Measurements from ENCODE around the gene DNMT3L. TPM values are rescaled to one million over a fixed set of nuclear protein-coding genes. Genes with fewer than 3 reads are reported as not detected.

The DNMT3L gene
- total and polyA plus RNA-seq, 2 experiments from 2014 or later: 0.27 TPM; not detected in 1

DNA sequence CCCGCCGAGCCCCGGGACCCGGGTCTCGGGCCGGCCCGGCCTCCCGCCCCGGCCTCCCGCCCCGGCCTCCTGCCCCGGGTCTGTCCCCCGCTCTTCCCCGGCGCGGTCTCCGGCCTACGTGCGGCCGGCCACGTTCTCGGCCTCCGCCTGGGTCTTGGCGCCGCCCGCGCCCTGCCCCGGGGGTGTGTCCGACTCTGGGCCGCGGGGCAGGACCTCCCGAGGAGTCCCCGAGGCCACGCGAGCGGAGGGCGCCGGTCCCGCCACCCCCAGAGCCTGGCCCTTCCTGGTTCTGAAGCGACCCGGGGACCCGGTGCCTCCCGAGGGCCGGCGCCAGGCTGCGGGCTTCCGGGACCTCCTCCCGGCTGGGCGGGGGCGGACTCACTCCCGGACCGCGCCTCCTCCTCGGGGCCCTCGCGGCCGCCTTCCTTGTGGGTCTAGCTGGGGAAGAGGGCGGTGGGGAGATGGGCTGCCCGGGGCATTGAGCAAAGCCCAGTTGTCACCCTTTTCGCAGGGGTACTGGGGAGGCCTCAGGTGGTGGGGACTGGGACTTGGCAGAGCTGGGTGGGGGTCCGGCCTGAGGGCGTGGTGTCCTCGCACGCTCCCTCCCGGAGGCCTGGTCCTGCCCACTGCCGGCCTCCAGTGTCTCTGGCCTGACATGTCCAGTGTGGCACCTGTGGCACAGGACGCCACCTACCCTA lies 38.7 kb upstream of the DNMT3L start:
- peak; percentile 20 for ATAC-seq
- Histone ChIP-seq H2AFZ (no peak overlapping the region), H3K9me2 (ENCODE audit: insufficient read depth) (no peaks in the 10 kb centered on the region), H3K36me3 (ENCODE audit: insufficient read depth) (no peaks in the 10 kb centered on the region), H3K79me2 (replicated peaks; ENCODE audit: insufficient read depth) (0 out of 2 replicates have a peak, but pooled peaks cover 3% of the 10 kb centered on the region), H3K27me3 (ENCODE audit: insufficient read depth) (peaks cover 10% of the 10 kb centered on the region; the same call in 1 of the 2 replicates), H3K4me3 (peak overlapping the region; percentile 76), H3K27ac (ENCODE audit: low read depth) (no peak overlapping the region), H3F3A (replicated peaks; ENCODE audit: low read depth) (0 out of 2 replicates have a peak, but pooled peaks cover 4% of the 10 kb centered on the region), H3K4me2 (peak overlapping the region; percentile 78), H4K20me1 (replicated peaks; ENCODE audit: insufficient read depth) (no peaks in the 10 kb centered on the region), H3K4me1 (ENCODE audit: insufficient read depth) (no peaks in the 10 kb centered on the region)
- Mint-ChIP-seq H3K4me3 (peak overlapping the region; percentile 72), H3K9me3 (no peaks in the 10 kb centered on the region), H3K36me3 (ENCODE audit: low read depth) (no peaks in the 10 kb centered on the region), H3K27me3 (ENCODE audit: insufficient read depth, low read depth, poor library complexity) (peaks cover 10% of the 10 kb centered on the region), H3K27ac (no peak overlapping the region), H3K4me1 (peaks cover 15% of the 10 kb centered on the region)
- DNase-seq (ENCODE audit: low spot score): peak; percentile 61
- TF ChIP-seq ZNF462 (CRISPR knock-in tag; IDR thresholded peaks at IDR 0.05) (no peak), POLR2AphosphoS5 (IDR thresholded peaks at IDR 0.05; ENCODE audit: low read depth) (no peak), ZNF114 (CRISPR knock-in tag; IDR thresholded peaks at IDR 0.05) (no peak), STAT1 (IDR thresholded peaks at IDR 0.05; ENCODE audit: unreplicated experiment) (no peak), CTCF (conservative IDR thresholded peaks at IDR 0.05; ENCODE audit: low read depth in 2 of 2) (no peak), JUNB (IDR thresholded peaks at IDR 0.05; ENCODE audit: unreplicated experiment) (no peak), CREB1 (CRISPR knock-in tag; IDR thresholded peaks at IDR 0.05; ENCODE audit: low read depth) (no peak), EZH2 (IDR thresholded peaks at IDR 0.05; ENCODE audit: low read depth, unreplicated experiment) (no peak), ZNF331 (CRISPR knock-in tag; IDR thresholded peaks at IDR 0.05; ENCODE audit: low read depth) (no peak), NANOG (IDR thresholded peaks at IDR 0.05; ENCODE audit: borderline replicate concordance) (no peak), EZH2phosphoT487 (IDR thresholded peaks at IDR 0.05; ENCODE audit: unreplicated experiment) (no peak)
- TF ChIP-seq, protein P1, sequence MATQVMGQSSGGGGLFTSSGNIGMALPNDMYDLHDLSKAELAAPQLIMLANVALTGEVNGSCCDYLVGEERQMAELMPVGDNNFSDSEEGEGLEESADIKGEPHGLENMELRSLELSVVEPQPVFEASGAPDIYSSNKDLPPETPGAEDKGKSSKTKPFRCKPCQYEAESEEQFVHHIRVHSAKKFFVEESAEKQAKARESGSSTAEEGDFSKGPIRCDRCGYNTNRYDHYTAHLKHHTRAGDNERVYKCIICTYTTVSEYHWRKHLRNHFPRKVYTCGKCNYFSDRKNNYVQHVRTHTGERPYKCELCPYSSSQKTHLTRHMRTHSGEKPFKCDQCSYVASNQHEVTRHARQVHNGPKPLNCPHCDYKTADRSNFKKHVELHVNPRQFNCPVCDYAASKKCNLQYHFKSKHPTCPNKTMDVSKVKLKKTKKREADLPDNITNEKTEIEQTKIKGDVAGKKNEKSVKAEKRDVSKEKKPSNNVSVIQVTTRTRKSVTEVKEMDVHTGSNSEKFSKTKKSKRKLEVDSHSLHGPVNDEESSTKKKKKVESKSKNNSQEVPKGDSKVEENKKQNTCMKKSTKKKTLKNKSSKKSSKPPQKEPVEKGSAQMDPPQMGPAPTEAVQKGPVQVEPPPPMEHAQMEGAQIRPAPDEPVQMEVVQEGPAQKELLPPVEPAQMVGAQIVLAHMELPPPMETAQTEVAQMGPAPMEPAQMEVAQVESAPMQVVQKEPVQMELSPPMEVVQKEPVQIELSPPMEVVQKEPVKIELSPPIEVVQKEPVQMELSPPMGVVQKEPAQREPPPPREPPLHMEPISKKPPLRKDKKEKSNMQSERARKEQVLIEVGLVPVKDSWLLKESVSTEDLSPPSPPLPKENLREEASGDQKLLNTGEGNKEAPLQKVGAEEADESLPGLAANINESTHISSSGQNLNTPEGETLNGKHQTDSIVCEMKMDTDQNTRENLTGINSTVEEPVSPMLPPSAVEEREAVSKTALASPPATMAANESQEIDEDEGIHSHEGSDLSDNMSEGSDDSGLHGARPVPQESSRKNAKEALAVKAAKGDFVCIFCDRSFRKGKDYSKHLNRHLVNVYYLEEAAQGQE (IDR thresholded peaks at IDR 0.05; ENCODE audit: unreplicated experiment): no peak
- TF ChIP-seq, protein P2, sequence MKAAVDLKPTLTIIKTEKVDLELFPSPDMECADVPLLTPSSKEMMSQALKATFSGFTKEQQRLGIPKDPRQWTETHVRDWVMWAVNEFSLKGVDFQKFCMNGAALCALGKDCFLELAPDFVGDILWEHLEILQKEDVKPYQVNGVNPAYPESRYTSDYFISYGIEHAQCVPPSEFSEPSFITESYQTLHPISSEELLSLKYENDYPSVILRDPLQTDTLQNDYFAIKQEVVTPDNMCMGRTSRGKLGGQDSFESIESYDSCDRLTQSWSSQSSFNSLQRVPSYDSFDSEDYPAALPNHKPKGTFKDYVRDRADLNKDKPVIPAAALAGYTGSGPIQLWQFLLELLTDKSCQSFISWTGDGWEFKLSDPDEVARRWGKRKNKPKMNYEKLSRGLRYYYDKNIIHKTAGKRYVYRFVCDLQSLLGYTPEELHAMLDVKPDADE (IDR thresholded peaks at IDR 0.05): no peak

All from GM23338 (cell line).